Loucy (cell line): ENCODE measurements around the gene ZNF600.

Source experiments
- CTCF ChIP-seq: fragments of 200-600 bp; sonication (generic); conservative IDR thresholded peaks from 2 replicates; pipeline ENCODE4 v1.5.1; 2014; ENCODE audit warnings: mild to moderate bottlenecking, antibody characterized with exemption, low read length
- EZH2phosphoT487 ChIP-seq: fragments of 200-600 bp; IDR thresholded peaks from 2 replicates; pipeline ENCODE4 v1.6.1; 2018; ENCODE audit warnings: antibody characterized with exemption, mild to moderate bottlenecking, moderate library complexity, borderline replicate concordance

- TF ChIP-seq CTCF = no peak
- TF ChIP-seq EZH2phosphoT487 = no peak
These were observed 52.2 kb downstream of the ZNF600 start for GRCh38 chr19:52734331-52734892.
